A673 (cell line): Measurements from ENCODE around the gene ATP11C. TPM values are rescaled to one million over a fixed set of nuclear protein-coding genes. Genes with fewer than 3 reads are reported as not detected.
"Not testable (repeated sequence)": the region's sequence is repeated elsewhere in the genome, so short reads cannot be mapped to it uniquely, and the experiment has no call there.

Experiments used
- BruUV-seq: library from RNA; stranded (reverse); fragments of 400-500 nt; replicated peaks from 2 replicates; lab custom pipeline; 2021; lab: Mats Ljungman, UMichigan
- CTCF ChIA-PET: fragments of 300-600 bp; sonication (Branson Sonifier 250); formaldehyde crosslinking; loops from one replicate; lab custom pipeline; 2022; ENCODE audit warnings: antibody characterized with exemption; lab: Charles Lee
- POLR2A ChIA-PET: fragments of 300-600 bp; sonication (Branson Sonifier 250); formaldehyde crosslinking; loops from one replicate; lab custom pipeline; 2022; ENCODE audit warnings: antibody characterized with exemption; ENCODE audit not compliant: low non-redundant PET; lab: Charles Lee
- DNase-seq: peaks from one replicate; pipeline ENCODE4 v3.0.0-alpha.2; 2015; ENCODE audit warnings: low spot score
- H3K27ac ChIP-seq: fragments of 200-600 bp; sonication (generic); 2 replicates; pipeline ENCODE4 v1.5.1; 2016; ENCODE audit warnings: mixed run types, low read depth, mild to moderate bottlenecking, mixed read lengths, antibody characterized with exemption, low read length; ENCODE audit not compliant: poor library complexity, severe bottlenecking
- H3K27me3 ChIP-seq: fragments of 200-600 bp; sonication (generic); replicated peaks from 2 replicates; pipeline ENCODE4 v1.6.1; 2017; ENCODE audit warnings: mixed run types, low read depth, mild to moderate bottlenecking, mixed read lengths, antibody characterized with exemption, low read length; ENCODE audit not compliant: insufficient read depth, poor library complexity
- H3K36me3 ChIP-seq: fragments of 200-600 bp; sonication (generic); 2 replicates; pipeline ENCODE4 v1.6.1; 2016; ENCODE audit warnings: mixed run types, mild to moderate bottlenecking, mixed read lengths, antibody characterized with exemption, low read length; ENCODE audit not compliant: insufficient read depth, poor library complexity, severe bottlenecking
- H3K4me1 ChIP-seq: fragments of 200-600 bp; sonication (generic); 2 replicates; pipeline ENCODE4 v1.6.1; 2017; ENCODE audit warnings: mixed run types, mild to moderate bottlenecking, mixed read lengths, antibody characterized with exemption, low read length; ENCODE audit not compliant: insufficient read depth, poor library complexity, severe bottlenecking
- H3K4me3 ChIP-seq: fragments of 200-600 bp; sonication (generic); 2 replicates; pipeline ENCODE4 v1.5.1; 2016; ENCODE audit warnings: low read depth, mixed run types, mild to moderate bottlenecking, mixed read lengths, low read length; ENCODE audit not compliant: poor library complexity, severe bottlenecking
- H3K9me3 ChIP-seq: fragments of 200-600 bp; sonication (generic); 2 replicates; pipeline ENCODE4 v1.6.1; 2016; ENCODE audit warnings: mixed run types, low read depth, mild to moderate bottlenecking, mixed read lengths, antibody characterized with exemption, low read length; ENCODE audit not compliant: poor library complexity, severe bottlenecking
- CTCF ChIP-seq: fragments of 300-800, 200-600 bp; sonication (generic); conservative IDR thresholded peaks from 2 replicates; pipeline ENCODE4 v1.5.1; 2017; ENCODE audit warnings: low read depth, mild to moderate bottlenecking, antibody characterized with exemption, low read length, moderate library complexity, mixed read lengths
- EZH2 ChIP-seq: fragments of 200-600 bp; sonication (generic); IDR thresholded peaks from 2 replicates; pipeline ENCODE4 v1.6.1; 2017; ENCODE audit warnings: borderline replicate concordance, low read depth, mild to moderate bottlenecking, mixed read lengths, antibody characterized with exemption, low read length; ENCODE audit not compliant: poor library complexity, severe bottlenecking
- intact Hi-C: fragments of 100-400 bp; cut with micrococcal nuclease; formaldehyde crosslinking; loops from one replicate; pipeline ENCODE4 v1.10.0; 2022; ENCODE audit not compliant: unreplicated experiment
- total RNA-seq: library from RNA; stranded (reverse); gene quantifications from 2 replicates; pipeline ENCODE4 v1.2.3, GENCODE V29; 2021

ATP11C gene
- total RNA-seq, 1 experiment from 2014 or later: 93.1 TPM

DNA sequence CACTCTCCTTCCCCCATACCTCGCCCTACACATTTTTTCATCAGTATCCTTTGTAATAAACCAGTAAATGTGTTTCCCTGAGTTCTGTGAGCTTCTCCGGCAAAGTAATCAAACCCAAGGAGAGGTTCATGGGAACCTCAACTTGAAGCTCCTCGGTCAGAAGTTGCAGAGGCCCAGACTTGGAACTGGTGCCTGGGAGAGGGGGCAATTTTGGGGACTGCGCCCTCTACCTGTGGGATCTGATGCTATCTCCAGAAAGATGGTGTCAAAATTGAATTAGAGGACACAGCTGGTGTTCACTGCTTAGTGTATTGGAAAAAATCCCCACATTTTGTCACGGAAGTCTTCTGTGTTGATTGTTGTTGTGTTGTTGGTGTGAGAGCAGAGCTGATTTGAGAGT lies 70.6 kb downstream of the ATP11C start:
- no peak for DNase-seq
- TF ChIP-seq EZH2 (no peak), CTCF (peak; percentile 43)
- Histone ChIP-seq H3K36me3 (no peaks in the 10 kb centered on the region), H3K9me3 (no peaks in the 10 kb centered on the region), H3K4me1 (no peaks in the 10 kb centered on the region), H3K27ac (no peak overlapping the region), H3K27me3 (no peaks in the 10 kb centered on the region), H3K4me3 (no peak overlapping the region)
- ChIA-PET POLR2A (no interaction called here), CTCF (no interaction called here)
- no TSS peak for BruUV-seq
- intact Hi-C loops: no loop called here

DNA sequence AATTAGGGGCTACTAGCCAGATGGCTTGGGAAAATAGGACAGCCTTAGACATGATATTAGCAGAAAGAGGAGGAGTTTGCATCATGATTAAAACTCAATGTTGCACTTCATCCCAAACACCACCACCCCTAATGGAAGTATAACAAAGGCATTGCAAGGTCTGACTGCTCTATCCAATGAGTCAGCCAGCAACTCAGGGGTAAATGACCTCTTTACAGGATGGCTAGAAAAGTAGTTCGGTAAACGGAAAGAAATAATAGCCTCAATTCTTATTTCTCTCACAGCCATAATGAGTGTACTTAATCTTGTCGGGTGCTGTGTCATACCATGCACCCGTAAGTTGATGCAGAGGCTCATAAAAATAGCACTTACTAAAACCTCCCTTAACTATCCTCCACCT lies 76.0 kb downstream of the ATP11C start:
- H3K27me3 ChIP-seq, intact Hi-C loops, H3K4me1 ChIP-seq, H3K4me3 ChIP-seq, H3K27ac ChIP-seq, H3K9me3 ChIP-seq, CTCF ChIA-PET, BruUV-seq, POLR2A ChIA-PET, H3K36me3 ChIP-seq: not testable (repeated sequence)
- peak; percentile 12 for DNase-seq

GRCh38 chrX:139851730-139852129 lies 81.1 kb downstream of the ATP11C start:
- TF ChIP-seq EZH2 (no peak), CTCF (no peak)
- peaks cover 4% of the 10 kb centered on the region for H3K4me1 ChIP-seq
- no peaks in the 10 kb centered on the region for H3K9me3 ChIP-seq
- H3K27ac ChIP-seq: no peak overlapping the region
- no peaks in the 10 kb centered on the region for H3K36me3 ChIP-seq
- CTCF ChIA-PET: no interaction called here
- H3K4me3 ChIP-seq: no peak overlapping the region
- POLR2A ChIA-PET: no interaction called here
- no TSS peak for BruUV-seq
- intact Hi-C loops: no loop called here
- no peak for DNase-seq
- H3K27me3 ChIP-seq: no peaks in the 10 kb centered on the region

GRCh38 chrX:139850968-139851367 lies 81.9 kb downstream of the ATP11C start:
- CTCF ChIA-PET: no interaction called here
- BruUV-seq: no TSS peak
- Histone ChIP-seq H3K27ac (no peak overlapping the region), H3K4me3 (no peak overlapping the region), H3K36me3 (no peaks in the 10 kb centered on the region), H3K27me3 (no peaks in the 10 kb centered on the region), H3K9me3 (no peaks in the 10 kb centered on the region), H3K4me1 (peaks cover 9% of the 10 kb centered on the region)
- POLR2A ChIA-PET: no interaction called here
- DNase-seq: no peak
- intact Hi-C loops: no loop called here
- TF ChIP-seq CTCF (no peak), EZH2 (no peak)
